Measurements from ENCODE around the gene BRIX1.

Gene BRIX1

GRCh38 chr5:34944044-34944443 is 28.5 kb downstream of the BRIX1 start:
- TF ChIP-seq CTCF (IDR thresholded peaks at IDR 0.05; ENCODE audit: control insufficient read depth, insufficient read depth, low read depth, low read length, missing control alignments) = no peak
- DNase-seq (ENCODE audit: low read depth) = no peak
- H3K4me3 ChIP-seq (ENCODE audit: control insufficient read depth, low read depth, low read length) = no peak overlapping the region

DNA sequence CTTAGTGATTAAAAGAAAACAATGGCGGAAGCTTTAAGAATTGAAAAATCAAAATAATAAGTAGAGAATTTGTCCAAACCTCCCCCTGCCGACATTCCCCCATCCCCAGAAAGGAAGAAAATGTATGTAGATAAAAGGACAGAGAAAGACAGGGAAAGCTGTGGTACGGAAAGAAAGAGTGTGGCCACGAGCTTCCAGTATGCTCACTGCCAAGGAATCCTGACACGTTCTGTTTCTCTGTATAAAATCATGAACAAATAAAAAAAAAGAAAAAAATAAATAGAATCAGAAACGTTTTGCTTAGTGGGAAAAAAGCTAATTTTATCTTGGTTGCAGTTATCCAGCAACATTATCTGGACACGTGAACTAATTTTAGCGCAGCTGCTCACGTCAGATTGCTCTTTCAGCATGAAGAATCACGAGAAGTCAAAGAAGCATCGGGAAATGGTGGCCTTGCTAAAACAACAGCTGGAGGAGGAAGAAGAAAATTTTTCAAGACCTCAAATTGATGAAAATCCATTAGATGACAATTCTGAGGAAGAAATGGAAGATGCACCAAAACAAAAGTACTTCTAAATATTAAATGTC is 29.0 kb downstream of the BRIX1 start:
- DNase-seq (ENCODE audit: low read depth) = no peak
- TF ChIP-seq CTCF (IDR thresholded peaks at IDR 0.05; ENCODE audit: control insufficient read depth, insufficient read depth, low read depth, low read length, missing control alignments) = no peak
- no peak overlapping the region for H3K4me3 ChIP-seq (ENCODE audit: control insufficient read depth, low read depth, low read length)

- no peak overlapping the region for H3K4me3 ChIP-seq (ENCODE audit: control insufficient read depth, low read depth, low read length)
- no peak for TF ChIP-seq CTCF (IDR thresholded peaks at IDR 0.05; ENCODE audit: control insufficient read depth, insufficient read depth, low read depth, low read length, missing control alignments)
- DNase-seq (ENCODE audit: low read depth) = no peak
These were observed 41.8 kb downstream of the BRIX1 start for GRCh38 chr5:34957321-34957720.

DNA sequence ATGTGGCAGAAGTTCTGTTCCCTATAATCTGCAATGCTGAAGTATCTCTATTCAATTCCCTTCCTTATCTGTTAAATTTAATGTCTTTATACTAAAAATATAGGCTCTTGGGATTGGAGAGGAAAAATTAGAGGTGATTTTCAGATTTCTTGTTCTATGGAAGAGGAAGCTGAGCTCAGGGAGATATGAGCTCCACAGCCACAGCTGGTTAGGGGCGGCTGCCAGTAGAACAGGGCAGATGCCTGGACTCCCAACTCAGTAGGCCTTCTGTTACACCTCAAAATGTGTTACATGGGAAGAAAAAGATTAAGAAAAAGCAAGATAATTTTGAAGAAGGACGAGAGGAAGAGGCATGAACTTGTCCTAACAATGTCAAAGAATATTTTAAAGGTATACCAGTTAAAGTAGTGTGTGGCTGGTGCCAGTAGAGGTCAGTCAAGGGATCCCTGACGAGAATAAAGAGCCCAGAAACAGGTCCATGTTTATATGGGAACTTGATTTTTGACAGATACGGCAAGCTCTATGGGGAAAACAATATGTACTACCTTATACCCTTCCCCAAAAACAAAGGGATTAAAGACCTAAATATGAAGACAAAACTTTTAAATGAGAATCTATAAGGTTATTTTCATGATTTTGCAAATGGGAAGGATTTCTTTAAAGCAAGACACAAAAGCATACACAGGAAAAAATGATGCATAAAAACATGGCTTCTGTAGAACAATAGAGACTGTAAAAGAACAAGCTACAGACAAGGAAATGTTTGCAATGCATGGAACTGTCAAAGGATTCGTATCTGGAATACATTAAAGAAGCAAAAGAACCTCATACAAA is 42.6 kb downstream of the BRIX1 start:
- no peak for DNase-seq (ENCODE audit: low read depth)

GRCh38 chr5:34959323-34959722 is 43.8 kb downstream of the BRIX1 start:
- TF ChIP-seq CTCF (IDR thresholded peaks at IDR 0.05; ENCODE audit: control insufficient read depth, insufficient read depth, low read depth, low read length, missing control alignments) = no peak
- no peak overlapping the region for H3K4me3 ChIP-seq (ENCODE audit: control insufficient read depth, low read depth, low read length)
- DNase-seq (ENCODE audit: low read depth) = peak; percentile 29

More for the DNA sequence above, 42.6 kb downstream of the BRIX1 start:
- H3K4me3 ChIP-seq (ENCODE audit: control insufficient read depth, low read depth, low read length) = no peak overlapping the region
- peak; percentile 71 for TF ChIP-seq CTCF (IDR thresholded peaks at IDR 0.05; ENCODE audit: control insufficient read depth, insufficient read depth, low read depth, low read length, missing control alignments)

DNA sequence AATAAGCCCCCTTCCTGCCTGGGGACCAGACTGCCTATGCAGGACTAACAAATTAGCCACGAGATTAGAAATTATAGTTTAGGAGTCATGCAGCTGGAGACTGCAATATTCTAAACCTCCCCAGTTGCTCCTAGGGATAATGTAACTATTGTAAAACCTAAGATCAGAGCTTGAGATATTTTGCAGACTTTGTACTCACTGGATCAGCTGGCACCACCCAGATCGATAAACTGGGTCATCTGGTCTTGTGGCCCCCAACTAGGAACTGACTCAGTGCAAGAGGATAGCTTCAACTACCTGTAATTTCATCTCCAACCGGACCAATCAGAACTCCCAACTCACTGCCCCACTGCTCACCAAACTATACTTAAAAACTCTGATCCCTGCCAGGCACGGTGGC is 52.0 kb downstream of the BRIX1 start:
- TF ChIP-seq CTCF (IDR thresholded peaks at IDR 0.05; ENCODE audit: control insufficient read depth, insufficient read depth, low read depth, low read length, missing control alignments) = no peak
- H3K4me3 ChIP-seq (ENCODE audit: control insufficient read depth, low read depth, low read length) = no peak overlapping the region
- no peak for DNase-seq (ENCODE audit: low read depth)
